SW 1271 (cell line): ENCODE measurements around the gene LSG1.
"Not testable (repeated sequence)": the region's sequence is repeated elsewhere in the genome, so short reads cannot be mapped to it uniquely, and the experiment has no call there.

Experiments
- DNase-seq, 2 experiments: peaks; one replicate each; lab custom pipeline; 2025; lab: John Stamatoyannopoulos, UW

LSG1 gene

DNA sequence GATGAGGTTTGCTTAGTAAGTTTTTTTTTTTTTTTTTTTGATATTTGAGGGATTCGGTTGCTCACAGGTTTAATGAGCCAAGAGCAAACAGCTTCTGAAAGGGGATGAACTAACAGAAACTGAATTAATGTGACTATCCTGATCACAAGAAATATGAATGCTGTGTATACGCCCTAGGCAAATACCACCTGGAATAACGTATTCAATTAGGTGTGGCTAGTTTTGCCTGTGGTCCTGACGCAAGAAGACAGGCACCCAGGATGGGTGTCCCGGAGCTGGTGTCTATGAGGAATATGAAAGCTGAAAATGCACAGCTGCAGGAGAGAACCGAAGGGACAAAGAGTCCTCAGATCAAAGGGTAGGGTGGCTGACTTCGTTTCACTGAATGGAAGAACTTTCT is 14.6 kb downstream of the LSG1 start:
- DNase-seq, result no peak

DNA sequence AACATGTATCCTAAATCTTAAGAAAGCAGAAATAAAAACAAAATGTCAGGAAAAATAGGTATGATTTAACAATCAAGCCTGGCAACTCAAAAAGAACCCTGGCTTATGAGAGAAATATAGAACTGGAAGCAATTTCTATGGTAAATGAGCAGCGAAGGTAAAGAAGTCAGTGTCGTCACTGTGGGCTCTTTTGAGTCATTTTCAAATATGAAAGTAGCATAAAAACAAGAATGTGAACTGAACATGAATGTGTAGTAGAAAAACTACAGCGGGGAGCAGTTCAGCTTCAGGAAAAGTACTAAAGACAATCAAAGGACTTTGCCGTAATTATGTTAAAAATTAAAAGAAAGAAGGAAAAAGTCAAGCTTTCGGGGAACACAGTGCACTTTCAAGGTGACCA is 17.5 kb downstream of the LSG1 start:
- no peak for DNase-seq

DNA sequence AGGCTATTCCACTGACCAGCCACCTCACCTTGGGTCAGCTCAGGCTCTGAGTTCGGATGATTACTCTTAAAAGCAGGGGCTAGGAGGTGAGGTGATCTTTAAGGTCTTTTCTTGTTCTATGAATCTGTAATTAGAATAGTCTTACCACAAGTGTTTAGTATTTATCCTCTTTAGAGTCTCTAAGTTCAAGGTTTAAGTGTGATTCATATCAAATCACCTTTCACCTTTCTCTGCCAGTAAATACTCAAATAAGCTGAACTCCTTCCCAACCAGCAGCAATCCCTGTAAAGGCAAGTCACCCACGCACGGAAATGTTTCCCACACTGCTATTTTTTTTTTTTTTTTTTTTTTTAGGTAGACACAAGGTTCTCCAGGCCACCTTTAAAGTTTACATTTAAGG is 24.2 kb downstream of the LSG1 start:
- no peak for DNase-seq

DNA sequence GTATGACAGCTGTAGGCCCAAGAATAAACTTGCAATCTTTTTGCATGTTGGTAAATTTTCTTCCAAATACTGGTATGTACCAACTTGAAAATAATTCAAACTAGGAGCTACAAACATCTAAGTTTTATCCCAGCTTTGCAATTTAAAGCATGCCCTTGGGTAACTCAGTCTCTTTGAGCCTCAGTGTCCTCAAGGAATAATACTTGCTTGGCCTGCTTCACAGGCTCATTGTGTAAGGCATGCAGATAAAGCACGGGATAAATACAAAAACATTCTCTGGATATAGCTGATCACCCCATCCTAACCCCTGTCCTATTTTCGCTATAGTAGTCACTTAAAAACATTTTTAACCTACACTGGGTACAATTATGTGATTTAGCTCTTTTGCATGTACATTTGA is 29.2 kb downstream of the LSG1 start:
- DNase-seq, result no peak

- DNase-seq, result peak in 1 of 2 experiments; percentile 44
These were observed 31.2 kb downstream of the LSG1 start for GRCh38 chr3:194640829-194641228.

GRCh38 chr3:194638991-194639605 is 32.9 kb downstream of the LSG1 start:
- no peak for DNase-seq

GRCh38 chr3:194637541-194638400 is 34.2 kb downstream of the LSG1 start:
- DNase-seq, result no peak

DNA sequence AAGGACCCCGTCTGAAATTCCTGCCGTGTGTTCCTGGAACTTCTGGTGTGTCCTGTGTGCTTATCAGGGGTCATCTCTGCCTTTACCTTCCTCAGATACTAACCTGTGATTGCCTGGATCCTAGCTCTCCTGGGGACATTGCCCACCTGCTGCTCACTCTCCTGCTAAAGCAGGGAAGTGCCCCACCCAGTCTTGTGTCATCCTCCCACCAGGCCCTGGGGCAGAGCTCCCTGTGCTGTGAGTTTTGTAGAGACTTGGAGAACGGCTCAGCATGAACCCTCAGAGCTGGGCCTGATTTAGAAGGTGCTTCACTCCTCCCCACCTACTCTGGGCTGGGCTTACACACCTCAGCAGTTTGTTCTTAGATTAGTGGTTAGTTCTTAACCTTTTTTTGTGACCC is 34.9 kb downstream of the LSG1 start:
- DNase-seq, result no peak

GRCh38 chr3:194633349-194634004 is 38.5 kb downstream of the LSG1 start, which contains the start of gene TMEM44:
Gene TMEM44, minus strand, starts transcription at chr3:194633419. Its CDS starts 204 bp downstream, at chr3:194633215.
- peak; percentile 81 to 92 for DNase-seq

DNA sequence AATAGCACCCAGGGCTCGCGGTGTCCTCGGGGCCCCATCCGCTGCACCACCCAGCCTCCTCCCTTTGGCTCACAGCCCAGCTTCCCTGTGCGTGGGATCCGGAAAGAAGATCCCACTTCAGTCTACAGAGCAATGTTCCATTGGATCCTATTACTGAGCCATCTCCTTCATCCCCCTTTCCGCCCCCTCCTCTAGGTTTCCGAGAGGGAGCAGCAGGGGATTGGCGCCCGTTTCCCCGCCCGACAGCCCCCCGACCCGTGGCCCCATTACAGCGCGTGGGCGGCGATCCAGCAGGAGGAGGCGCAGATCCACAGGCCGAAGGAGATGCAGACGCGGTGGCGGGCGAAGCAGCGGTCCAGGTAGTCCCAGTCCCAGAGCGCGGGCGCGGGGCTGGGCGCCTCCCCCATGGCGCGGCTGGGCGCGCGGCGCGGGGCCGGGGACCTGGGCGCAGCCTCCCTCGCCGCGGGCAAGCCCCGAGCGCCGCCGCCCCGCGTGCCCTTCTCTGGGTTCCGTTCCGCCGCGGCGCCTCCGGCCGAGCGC is 39.1 kb downstream of the LSG1 start:
- DNase-seq, result peak in 1 of 2 experiments; percentile 45

- no peak for DNase-seq
These were observed 39.7 kb downstream of the LSG1 start for GRCh38 chr3:194632226-194632808.

DNA sequence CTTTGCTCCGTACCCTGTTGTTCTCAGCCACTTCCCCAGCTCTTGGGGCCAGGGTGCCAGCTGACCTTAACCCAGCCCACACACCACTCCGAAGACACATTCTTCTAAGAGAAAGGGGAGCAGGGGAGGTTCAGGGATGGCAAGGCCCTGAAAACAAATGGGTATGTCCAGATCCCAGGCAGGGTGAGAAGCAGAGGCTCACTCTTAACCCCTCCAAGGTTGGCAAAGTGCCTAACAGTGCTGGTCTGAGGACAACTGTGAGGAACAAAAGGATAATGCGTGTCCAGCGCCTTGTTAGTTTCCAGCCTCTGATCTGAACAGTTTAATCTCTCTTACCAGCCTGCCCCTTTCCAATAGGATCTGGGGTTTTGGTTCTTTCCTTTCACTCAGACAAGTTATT is 40.3 kb downstream of the LSG1 start:
- no peak for DNase-seq

DNA sequence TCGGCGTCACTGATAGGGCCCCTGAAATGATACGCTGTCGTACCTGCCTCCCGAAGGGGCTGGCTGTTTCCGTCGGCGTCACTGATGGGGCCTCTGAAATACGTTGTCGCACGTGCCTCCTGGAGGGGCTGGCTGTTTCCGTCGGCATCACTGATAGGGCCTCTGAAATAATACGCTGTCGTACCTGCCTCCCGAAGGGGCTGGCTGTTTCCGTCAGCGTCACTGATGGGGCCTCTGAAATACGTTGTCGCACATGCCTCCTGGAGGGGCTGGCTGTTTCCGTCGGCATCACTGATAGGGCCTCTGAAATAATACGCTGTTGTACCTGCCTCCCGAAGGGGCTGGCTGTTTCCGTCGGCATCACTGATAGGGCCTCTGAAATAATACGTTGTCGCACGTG is 41.3 kb downstream of the LSG1 start:
- not testable (repeated sequence) for DNase-seq

GRCh38 chr3:194624956-194625355 is 47.0 kb downstream of the LSG1 start:
- no peak for DNase-seq

- no peak for DNase-seq
These were observed 48.3 kb downstream of the LSG1 start for GRCh38 chr3:194623449-194624290.

- no peak for DNase-seq
These were observed 49.2 kb downstream of the LSG1 start for GRCh38 chr3:194622621-194623340.

DNA sequence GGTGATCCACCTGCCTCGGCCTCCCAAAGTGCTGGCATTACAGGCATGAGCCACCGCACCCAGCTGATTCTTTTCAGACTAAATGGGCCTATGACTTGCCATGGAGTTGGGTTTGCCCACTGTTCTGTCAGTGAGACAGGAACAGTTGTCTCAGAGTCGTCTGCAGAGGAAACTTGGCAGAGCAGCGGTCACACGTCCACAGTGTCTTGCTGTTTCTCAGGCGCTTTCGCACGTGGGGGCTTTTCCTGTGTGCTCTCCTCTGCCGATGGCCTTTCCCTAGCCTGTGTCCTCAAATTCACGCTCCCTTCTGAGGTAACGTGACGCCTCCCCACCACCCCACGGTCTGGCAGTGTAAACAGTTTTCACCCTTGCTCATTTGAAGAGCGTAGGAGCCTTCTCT is 50.0 kb downstream of the LSG1 start:
- DNase-seq, result no peak

DNA sequence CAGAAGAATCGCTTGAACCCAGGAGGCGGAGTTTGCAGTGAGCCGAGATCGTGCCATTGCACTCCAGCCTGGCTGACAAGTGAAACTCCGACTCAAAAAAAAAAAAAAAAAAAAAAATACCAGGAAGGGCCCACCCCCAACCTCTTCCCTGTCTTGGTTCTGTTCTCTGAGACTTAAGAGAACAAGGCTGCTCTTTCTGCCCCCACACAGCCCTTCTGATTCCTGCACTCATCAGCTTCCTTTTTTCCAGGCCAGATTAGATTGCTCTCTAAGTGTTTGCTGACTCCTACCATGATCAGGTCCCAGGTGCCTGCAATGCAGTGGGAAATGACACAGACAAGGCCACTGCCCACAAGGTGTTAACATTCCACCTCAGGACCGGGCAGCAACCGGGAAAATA is 51.8 kb downstream of the LSG1 start:
- no peak for DNase-seq

DNA sequence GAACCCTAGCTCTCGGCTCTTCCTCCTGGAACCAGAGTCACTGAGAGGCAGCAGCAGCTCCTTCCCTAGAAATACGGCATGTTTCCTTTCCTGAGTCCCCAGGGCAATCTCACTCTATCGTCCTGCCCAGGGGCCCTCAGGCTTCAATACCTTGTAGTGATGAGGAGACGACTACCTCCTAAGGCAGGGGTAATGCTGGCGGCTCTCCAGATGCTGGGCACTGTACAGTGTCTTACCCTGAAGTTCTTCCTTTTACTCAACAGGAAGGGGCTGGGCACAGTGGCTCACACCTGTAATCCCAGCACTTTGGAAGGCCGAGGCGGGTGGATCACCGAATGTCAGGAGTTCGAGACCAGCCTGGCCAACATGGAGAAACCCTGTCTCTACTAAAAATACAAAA is 52.2 kb downstream of the LSG1 start:
- DNase-seq, result no peak

- DNase-seq, result no peak
These were observed 53.0 kb downstream of the LSG1 start for GRCh38 chr3:194618858-194619608.
